Nucleus accumbens (tissue), 56 donors: ENCODE measurements around the gene DSCAML1.

Experiments used
- DNase-seq, 56 donors: peaks; one replicate each; lab custom pipeline; 2025; lab: John Stamatoyannopoulos, UW

The DSCAML1 gene

DNA sequence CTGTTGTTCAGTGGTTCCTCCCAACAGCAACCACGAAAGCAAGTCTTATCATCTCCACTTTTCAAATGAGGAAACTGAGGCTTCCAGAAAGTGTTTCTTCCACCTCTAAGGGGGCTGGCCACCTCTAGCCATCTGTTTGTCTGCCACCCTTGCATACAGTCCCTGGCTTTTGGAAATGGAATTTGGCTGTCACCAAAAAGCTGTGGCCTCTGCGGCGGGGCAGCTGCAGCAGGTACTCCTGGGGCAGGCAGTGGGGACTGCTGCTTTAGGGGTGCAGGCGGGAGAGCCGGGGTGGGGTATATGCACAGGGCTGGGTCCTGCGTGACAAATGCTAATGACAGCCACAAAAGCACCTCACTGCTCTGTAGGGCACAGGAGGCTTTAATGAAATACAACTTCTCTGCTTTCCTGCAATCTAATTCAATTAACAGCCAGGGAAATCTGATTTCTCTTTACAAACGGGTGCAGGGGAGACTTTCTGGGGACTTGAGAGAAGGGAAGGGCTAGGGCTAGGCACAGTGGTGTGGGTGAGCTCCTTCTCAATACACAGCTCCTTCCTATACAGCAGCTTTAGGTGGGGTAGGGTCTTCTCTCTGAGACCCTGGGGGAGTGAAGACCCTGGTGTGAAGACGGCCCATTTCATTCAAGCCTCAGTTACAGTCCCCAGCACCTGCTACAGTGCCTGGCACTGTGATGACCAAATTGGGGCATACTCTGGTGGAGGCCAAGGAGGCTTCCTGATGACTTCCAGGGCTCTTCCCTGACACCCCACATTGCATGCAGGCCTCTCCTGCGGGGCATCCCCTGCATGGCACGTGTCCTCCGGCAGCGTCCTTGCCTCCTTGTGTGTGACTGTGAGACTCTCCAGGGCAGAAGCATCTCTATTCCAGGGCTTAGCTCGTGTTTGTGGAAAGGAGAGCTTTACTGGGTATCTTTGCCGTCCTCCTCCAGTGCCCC is 307.7 kb downstream of the DSCAML1 start:
- DNase-seq, result no peak

DNA sequence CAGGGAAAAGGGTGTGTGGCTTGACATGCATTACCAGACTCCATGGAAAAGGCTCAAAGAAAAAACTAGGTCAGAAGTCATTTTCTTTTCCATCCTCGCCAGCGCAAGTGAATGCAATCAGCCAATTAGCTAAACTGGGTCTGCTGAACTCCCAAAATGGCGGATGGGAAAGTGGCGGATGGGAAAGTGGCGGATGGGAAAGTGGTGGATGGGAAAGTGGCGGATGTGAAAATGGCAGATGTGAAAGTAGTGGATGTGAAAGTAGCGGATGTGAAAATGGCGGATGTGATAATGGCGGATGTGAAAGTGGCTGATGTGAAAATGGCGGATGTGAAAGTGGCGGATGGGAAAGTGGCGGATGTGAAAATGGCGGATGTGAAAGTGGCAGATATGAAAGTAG is 311.0 kb downstream of the DSCAML1 start:
- DNase-seq, result no peak

DNA sequence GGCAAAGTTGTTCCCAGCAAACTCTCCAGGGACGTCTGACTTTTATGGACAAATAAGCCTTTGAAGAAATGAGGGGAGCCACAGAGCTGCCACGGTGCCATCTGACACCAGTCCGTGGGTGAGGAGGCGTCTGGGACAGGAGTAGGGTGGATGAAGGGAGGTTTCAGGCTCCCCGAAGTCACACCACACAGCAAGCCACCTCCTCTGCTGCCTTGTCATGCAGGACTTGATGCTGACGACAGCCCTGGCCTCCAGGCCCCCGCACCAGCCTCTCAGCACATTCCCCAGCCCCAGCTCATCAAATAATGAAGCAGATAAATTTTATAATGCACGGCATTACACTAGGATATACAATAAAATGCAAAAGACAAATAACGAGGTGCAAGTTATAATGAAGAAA is 312.9 kb downstream of the DSCAML1 start:
- DNase-seq, result peak in 2 of 56 donors; percentile 17 to 19

DNA sequence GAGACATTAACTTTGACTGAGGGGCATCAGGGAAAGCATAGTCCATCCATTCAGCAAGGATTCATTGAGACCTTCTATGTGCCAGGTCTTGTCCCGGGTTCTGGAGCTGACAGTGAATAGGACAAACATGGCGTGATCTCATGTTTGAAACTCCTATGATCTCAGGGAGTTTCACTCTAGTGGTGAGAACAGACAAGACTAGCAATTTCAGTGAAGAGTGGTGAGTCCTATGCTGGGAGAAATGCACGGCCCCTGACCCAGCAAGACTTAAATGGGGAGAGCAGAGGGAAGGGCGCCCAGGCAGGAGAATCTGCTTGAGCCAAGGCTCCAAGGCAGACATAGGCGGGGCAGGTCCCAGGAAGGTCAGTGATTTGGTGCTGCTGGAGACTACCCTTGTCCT is 313.6 kb downstream of the DSCAML1 start:
- DNase-seq, result no peak

DNA sequence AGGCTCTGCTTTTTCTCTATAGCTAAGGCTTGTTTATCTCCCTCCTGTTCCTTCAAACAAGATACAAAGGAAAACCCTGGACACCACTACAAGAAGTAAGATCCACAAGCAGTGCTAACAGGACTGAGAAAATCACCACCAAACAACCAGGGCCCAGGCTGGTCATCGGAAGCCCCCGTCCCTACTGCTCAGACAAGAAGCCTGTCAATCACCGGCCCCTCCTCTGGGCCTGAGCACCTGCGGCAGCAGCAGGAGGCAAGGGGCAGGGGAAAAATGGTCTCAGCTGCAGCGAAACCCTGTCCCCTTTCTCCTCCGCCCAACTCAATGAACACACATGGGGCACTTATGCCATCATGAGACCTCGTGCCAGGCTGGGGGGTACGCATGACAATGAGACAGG is 314.1 kb downstream of the DSCAML1 start:
- no peak for DNase-seq

DNA sequence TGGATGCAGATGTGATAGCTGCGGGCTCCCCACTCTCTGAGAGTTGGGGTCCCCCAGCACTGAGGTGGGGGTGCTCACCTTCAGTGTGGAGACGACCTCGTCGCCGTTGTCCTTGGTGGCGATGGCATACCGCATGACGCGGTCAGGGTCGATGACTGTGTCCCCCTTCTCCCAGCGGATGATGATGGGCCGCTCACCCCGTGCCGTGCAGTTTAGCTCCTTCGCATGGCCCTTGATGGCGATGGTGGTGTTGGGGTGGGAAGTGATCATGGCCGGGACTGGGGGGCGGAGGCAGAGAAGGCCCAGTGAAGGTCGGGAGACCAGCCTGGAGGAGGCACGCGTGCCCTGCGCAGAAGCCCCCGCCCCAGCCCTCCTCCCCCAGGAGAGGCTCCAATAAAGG is 315.1 kb downstream of the DSCAML1 start:
- DNase-seq, result no peak

DNA sequence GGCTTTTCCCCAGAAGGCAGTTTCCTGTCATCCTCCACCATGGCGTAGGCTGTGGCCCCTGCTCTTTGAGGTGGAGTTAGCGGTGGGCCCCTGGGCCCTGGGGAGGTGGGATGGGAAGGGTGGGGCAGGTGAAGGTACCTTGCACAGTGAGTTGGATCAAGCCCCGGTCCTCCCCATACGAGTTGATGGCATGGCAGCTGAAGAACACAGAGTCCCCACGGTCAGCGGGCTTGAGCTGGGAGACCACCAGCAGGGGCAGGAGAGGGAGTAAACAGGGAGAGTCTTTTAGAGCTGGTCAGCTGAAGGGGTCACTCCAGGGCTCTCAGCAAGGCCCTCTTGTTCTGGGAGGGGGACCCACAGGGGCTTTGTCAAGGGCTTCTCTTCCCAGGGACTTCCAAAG is 316.0 kb downstream of the DSCAML1 start:
- DNase-seq, result no peak

DNA sequence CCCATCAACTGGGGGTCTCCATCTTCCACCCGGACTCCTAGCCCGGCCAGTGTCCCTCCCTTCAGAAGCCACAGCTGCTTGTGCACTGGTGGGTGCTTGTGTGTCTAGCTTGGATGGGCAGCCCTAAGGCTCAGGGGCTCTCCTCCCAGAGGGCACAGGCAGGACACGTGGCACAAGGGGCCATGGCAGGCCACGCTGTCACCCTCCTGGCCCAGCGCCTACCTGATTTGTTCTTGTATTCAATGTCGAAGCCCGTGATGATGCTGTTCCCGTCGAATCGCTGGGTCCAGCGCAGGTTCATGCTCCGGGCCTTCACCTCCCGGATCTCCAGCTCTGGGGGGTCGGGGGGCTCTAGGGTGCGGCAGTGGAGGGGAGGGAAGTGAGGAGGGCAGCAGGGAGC is 316.8 kb downstream of the DSCAML1 start:
- no peak for DNase-seq

DNA sequence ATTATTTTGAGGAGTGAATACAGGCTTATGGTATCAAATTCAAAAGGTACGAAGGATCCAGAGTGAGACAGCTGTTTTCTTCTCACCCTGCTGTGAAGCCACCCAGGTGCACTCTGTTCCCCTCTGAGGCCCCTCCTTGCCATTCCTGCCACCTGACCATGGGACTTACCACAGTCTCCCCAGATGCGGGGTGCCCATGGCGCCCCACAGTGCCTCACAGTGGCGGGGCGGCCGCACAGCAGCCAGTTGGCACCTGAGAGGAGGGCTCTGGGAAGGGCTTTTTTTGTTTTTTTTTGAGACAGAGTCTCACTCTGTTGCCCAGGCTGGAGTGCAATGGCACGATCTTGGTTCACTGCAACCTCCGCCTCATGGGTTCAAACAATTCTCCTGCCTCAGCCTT is 317.6 kb downstream of the DSCAML1 start:
- DNase-seq, result no peak

DNA sequence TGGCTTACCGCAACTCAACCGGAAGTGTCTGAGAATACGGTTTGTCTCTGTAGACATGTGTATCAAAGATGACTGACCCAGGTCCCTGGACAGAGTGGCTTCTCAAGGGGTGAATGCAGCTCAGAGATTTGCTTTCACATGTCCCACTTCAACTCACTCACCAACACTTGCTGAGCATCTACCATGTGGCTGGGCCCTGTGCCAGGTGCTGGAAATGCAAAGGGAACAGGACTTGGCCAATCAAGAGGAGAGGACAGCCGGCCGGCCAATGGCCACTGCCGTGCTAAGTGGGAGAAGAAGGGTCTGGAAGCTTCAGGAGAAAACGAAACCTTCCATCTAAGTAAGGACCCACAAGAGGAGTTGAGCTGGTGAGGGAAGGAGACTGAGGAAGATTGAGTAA is 318.1 kb downstream of the DSCAML1 start:
- peak in 2 of 56 donors; percentile 13 to 20 for DNase-seq

DNA sequence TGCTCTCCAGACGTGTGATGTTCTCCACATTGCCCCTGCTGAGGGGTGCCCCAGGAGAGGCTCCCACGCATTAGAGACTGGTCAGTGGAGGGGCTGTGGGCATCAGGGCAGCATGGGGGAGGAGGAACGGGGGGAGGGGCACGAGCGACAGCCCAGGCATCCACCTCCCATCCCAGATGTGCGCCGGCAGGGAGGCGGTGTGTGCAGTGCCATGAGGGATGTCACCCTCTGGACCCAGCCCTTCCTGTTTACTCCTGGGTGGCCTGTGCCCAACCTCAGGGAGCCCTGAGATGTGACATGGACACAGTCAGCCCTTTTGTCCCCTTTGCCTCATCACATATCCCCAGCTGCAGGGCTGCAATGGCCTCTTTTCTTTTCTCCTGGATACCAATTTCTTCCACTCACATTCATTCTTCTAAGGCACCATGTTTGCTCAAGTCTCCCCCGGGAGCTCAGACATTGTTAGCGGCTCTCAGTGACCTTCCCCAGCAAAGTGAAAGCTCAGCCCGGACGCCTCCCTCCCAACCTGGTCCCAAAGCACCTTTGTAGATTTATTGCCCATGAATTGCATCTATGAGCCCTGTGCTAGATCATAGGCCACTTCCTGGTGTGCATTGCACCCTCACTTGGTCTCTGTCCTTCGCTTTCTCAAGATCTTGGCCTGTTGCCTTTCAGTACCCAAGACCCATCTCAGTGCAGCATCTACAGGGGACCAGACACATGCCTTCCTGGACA is 318.7 kb downstream of the DSCAML1 start:
- no peak for DNase-seq

DNA sequence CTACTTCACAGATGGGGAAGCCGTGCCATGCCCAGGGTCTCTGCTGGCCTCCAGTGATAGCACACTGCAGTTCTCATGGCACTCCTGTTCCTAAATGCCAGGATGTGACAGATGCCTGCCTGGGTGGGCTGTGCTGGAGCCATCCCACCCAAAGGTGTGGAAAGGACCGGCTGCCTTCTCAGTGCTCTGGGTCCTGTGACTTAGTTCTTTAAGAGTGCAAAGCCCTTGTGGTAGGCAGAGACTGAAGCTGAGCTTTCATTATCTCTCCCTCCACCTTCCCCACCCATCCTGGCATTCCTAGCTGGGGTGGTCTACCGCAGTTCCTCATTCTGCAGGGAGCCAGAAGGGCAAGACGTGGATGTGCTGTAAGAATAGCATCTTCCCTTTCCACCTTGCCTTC is 319.3 kb downstream of the DSCAML1 start:
- DNase-seq, result no peak

DNA sequence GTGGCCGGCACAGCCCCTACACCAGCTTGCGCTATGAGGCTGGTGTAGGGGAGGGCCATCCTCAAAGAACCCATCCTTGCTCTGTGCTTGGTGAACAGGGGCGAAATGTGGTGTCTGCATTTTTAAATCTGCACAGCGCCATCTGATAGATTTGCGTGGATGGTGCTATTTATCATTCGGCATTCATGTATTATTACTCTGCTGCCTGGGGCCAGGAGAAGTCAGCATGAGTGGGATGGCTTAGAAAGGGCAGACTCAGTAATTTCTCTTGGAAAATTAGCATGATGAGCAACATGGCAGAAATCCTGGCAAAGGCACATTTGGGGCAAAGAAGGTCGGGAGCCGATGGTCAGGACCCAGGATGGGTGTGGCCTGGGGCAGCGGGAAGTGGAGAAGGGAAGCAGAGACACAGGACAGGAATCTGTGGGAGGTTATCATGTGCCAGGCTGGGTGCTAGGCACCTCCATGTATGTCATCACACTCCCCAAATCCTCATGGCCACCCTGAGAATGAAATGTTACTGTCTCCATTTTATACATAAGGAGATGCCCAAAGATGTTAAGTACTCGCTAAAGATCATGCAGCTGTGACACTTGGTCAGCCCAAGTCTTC is 320.4 kb downstream of the DSCAML1 start:
- no peak for DNase-seq

DNA sequence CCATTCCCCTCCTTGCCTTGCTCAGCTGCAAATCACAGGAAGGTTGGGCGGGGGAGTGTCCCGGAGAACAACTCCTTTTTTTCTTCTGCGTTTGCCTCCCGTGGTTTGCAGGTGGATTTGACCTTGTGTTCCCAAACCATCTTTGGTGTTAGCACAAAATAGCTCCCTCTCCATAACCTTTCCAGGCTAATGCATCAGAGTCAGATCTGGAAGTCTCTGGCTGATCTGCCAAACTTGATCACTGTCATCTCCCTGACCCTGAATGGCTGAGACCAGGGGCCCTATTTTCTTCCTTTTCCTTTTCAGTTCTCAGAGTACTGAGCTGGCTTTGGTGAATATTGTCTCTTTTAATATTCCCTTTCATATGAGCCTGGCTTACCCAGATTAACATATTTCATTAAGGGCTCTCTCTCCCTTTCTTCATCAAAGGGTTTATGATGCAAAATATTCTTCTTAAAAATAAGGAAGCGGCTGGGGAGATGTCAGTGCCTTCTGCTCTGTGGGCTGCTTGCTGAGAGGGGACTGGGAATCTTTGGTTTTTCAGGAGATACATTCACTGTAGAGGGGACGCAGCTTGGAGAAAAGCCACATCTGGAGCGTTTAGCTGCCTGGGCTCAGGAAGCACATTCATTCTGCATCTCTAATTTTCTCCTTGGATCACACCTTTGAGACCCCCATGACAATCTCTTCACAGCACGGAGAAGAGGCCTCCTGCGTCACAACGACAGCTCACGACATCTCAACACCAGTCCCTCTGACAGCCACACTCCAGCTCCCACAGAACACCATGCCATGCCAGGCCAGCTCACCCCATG is 321.1 kb downstream of the DSCAML1 start:
- no peak for DNase-seq

DNA sequence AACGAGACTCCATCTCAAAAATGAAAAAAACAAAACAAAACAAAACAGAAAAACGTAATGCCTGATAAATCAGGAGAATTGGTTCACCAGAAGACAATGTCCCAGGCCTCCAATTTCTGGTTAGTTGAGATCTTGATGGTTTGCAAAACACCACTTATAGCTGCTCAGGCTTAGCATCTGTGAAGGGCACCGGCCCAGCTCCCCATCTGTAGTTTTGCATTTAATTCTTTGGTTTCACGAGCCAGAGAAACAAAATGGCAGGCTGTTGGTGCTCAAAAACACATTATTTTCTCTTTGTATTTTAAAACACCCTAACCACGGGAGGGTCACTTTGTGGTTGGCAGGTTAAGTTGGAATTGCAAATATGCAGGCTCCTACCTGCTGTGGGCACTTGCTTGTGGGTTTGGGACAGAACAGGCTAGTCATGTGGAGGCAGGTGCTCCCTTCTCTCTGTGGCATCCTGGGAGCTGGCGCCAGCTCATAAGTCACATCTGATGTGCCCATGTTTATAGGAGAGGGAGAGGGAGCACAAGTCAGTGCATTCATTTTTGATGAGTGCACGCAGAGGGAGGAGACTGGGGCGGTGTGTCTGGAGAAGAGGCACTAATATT is 323.4 kb downstream of the DSCAML1 start:
- no peak for DNase-seq

DNA sequence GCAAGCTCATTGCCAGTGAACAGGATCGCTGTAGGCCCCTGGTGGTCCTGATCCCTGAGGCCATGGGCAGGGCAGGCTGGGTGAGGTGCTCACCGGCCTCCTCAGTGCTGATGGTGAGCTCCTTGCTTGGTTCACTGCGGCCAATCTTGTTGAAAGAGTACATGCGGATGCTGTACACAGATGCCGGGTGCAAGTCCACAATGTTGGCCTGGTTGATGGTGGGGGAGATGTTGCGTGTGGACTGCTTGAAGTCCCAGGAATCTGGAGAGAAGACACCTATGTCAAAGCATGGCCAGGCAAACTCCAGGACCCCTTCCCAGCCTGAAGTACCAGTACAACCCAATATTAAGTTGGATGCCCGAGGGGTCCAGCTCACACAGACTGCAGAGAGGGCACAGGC is 325.2 kb downstream of the DSCAML1 start:
- DNase-seq, result no peak

DNA sequence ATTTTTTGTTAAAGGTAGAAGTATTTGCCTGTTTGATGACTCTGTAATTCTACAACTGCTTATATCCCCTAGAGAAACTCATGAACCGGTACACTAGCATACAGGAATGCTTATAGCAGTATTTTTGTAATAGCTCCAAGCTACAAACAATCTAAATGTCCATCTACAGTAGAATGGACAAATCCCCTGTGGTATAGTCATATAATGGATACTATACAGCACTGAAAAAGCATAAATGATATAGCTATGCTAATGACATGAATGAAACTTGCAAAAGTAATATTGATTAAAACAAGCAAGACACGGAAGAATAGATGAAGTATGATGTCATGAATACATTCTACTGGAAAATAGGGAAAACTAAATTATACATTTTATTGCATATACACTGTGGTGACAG is 326.4 kb downstream of the DSCAML1 start:
- no peak for DNase-seq

DNA sequence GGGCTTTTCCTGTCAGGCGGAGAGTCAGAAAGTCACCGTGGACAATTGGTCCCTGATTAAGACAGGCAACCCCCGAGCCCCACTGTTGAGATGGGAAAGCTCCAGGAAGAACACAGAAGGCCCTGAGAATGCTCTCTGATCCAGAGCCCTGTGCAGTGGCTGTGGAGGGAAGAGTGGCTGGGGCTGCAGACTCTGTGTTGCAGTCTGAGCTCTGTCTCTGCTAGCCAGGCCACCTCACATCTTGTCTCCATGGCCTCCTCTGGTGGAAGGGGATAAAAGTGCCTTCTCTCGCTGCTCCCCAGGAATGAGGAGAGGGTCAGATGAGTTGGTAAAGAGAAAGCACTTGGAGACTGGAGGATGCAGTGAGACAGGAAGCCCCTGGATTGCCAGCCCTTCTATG is 328.1 kb downstream of the DSCAML1 start:
- DNase-seq, result no peak

DNA sequence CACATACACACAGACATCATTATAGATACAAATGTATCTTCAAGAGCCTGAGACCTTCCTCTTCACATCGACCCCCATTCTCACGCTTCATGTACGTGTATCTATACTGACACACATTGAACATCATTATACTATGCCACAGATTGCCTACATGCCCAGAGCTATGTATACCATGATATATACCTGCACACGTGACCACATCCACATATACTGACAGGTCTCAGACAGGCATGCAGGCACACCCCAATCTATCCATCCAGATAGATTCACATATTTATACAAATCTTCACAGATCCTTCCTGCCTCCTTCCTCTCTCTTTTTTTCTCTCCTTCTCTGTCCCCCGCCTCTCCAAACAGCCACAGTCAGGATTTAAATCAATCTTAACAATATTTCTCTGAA is 329.2 kb downstream of the DSCAML1 start:
- no peak for DNase-seq

DNA sequence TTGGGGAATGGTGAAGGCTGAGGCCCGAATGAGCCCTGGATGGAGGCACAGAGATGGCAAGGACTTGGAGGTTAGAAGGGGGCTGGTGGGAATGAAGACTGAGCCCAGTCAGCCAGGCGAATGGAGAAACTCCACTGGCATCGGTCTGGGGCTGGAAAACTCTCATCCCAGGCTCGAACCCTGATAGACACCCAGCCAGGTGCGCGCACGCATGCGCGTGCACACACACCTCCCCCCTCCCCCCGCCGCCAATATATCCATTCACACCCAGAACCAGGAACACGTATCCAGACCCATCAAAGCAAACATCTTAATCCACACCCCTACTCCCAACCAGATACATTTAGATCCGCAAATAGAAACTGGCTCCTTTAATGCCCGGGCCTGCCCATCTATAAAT is 330.1 kb downstream of the DSCAML1 start:
- DNase-seq, result no peak
